Measurements from ENCODE around the gene ATXN1. TPM values are rescaled to one million over a fixed set of nuclear protein-coding genes. Genes with fewer than 3 reads are reported as not detected.

Gene ATXN1
- total RNA-seq, 1 donor from 2014 or later, result 59.8 TPM

DNA sequence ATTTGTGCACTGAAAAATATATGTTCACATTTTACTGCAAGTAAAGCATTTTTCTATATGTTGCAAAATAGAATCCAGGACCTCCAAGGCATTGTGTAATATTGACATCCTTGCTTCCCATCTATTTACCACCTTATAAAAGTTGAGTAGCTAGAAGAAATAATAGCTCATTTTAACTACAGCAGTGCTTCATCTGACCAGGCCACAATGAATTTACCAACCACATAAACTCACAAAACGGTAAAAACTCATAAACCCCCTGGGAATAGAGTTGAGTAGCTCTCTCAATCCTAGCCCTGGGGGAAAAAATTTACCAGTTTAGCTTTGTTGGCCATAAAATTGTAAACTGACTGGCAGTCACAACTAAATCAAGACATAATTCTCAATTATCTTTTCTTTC is 3.9 kb downstream of the ATXN1 start:
- Mint-ChIP-seq H3K27ac (no peak overlapping the region), H3K27me3 (no peaks in the 10 kb centered on the region), H3K36me3 (ENCODE audit: low read depth) (peaks cover 19% of the 10 kb centered on the region), H3K4me1 (peaks cover 27% of the 10 kb centered on the region), H3K4me3 (no peak overlapping the region), H3K9me3 (no peaks in the 10 kb centered on the region)
- CTCF ChIA-PET, result interaction anchor here (1.0 to 2.8 kb wide), 5 partner anchors 14 to 425 kb away, joined by 3 to 16 read pairs (median 3); no protein-coding TSS in a partner anchor
- POLR2A ChIA-PET, result interaction anchor here (0.6 to 2.6 kb wide), 3 partner anchors 36 to 166 kb away, joined by 3 to 10 read pairs (median 3); no protein-coding TSS in a partner anchor
- intact Hi-C loops (cut with micrococcal nuclease), result no loop called here
- TF ChIP-seq, protein P1, sequence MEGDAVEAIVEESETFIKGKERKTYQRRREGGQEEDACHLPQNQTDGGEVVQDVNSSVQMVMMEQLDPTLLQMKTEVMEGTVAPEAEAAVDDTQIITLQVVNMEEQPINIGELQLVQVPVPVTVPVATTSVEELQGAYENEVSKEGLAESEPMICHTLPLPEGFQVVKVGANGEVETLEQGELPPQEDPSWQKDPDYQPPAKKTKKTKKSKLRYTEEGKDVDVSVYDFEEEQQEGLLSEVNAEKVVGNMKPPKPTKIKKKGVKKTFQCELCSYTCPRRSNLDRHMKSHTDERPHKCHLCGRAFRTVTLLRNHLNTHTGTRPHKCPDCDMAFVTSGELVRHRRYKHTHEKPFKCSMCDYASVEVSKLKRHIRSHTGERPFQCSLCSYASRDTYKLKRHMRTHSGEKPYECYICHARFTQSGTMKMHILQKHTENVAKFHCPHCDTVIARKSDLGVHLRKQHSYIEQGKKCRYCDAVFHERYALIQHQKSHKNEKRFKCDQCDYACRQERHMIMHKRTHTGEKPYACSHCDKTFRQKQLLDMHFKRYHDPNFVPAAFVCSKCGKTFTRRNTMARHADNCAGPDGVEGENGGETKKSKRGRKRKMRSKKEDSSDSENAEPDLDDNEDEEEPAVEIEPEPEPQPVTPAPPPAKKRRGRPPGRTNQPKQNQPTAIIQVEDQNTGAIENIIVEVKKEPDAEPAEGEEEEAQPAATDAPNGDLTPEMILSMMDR (IDR thresholded peaks at IDR 0.05), result no peak
- DNase-seq, result no peak
- ATAC-seq (ENCODE audit: low read depth), result no peak

DNA sequence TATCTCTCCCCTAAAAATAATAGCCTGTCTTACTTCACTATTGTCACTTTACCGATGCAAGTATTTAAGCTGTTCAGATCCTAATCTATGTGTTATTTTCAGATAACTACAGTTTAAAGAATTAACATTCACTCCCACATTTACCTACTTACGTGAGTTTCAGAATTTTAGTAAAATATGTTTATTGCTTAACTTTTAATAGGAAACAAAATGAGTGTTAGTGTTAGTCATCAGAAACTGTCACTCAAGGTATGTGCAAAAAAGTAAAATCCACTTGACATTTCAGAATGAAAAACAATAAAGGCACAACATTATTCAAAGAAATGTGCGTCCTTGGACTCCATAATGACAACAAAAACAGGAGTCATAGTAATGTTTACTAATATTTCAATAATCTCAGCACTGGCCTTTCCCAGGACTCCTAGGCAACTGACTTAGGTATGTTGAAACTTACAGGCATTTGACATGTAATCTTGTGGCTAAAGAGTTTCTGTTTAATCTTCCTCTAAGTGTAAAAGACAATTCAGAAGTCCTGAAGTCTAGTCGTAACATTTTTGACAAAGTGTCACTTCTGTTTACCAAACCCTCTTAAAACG is 4.5 kb downstream of the ATXN1 start:
- TF ChIP-seq, protein P1 (IDR thresholded peaks at IDR 0.05), result no peak
- intact Hi-C loops (cut with micrococcal nuclease), result no loop called here
- POLR2A ChIA-PET, result interaction anchor here (0.6 kb wide), 1 partner anchor 35 kb away, joined by 3 read pairs; no protein-coding TSS in a partner anchor

DNA sequence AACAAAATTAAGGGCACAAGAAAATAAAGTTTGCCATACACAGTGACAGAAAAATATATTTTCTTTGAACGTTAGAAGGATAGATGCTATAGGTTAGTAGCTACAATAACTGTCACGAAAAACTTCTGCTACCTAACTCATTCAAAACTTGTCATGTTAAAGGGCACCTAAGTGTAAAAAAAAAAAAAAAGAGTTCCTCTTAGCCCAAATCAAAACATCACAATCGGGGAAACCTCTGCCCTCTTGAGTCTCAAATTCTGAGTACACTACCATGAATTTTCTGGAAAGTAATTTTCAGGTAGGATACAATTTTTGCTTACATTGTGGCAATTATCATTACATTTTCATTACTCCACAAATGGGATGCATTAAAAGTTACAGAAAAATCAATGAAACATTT is 5.7 kb downstream of the ATXN1 start:
- DNase-seq (no peak), ATAC-seq (ENCODE audit: low read depth) (no peak)
- Mint-ChIP-seq H3K4me1 (peaks cover 25% of the 10 kb centered on the region), H3K27me3 (no peaks in the 10 kb centered on the region), H3K9me3 (no peaks in the 10 kb centered on the region), H3K27ac (no peak overlapping the region), H3K4me3 (no peak overlapping the region), H3K36me3 (ENCODE audit: low read depth) (peaks cover 18% of the 10 kb centered on the region)
- intact Hi-C loops (cut with micrococcal nuclease), result no loop called here
- POLR2A ChIA-PET, result no interaction called here
- TF ChIP-seq, protein P1 (IDR thresholded peaks at IDR 0.05), result no peak
- CTCF ChIA-PET, result no interaction called here

More for the DNA sequence above, 4.5 kb downstream of the ATXN1 start:
- no peaks in the 10 kb centered on the region for H3K9me3 Mint-ChIP-seq
- CTCF ChIA-PET, result interaction anchor here (1.0 to 2.8 kb wide), 4 partner anchors 14 to 424 kb away, joined by 3 to 16 read pairs (median 3); no protein-coding TSS in a partner anchor
- peaks cover 25% of the 10 kb centered on the region for H3K4me1 Mint-ChIP-seq
- no peak overlapping the region for H3K4me3 Mint-ChIP-seq
- H3K27me3 Mint-ChIP-seq, result no peaks in the 10 kb centered on the region
- peaks cover 20% of the 10 kb centered on the region for H3K36me3 Mint-ChIP-seq (ENCODE audit: low read depth)
- H3K27ac Mint-ChIP-seq, result no peak overlapping the region
- DNase-seq (no peak), ATAC-seq (ENCODE audit: low read depth) (no peak)

DNA sequence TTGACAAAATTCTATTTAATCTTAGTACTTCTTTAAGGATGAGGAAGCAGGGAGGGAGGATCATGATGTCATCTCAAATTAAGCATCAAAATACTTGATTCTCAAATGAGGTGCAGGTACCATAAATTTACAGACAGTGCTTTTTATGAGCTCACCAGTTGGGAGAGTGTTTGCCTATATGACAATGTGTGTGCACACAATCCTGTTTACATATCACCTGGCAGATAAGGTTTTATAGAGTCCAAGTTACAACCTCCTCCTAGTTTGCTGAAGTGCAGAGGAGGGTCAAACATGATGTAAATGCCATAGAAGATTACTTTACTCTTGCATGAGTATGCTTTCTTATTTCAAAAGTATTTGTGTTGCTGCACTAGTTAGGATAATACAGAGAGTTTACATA is 6.4 kb downstream of the ATXN1 start:
- Mint-ChIP-seq H3K4me1 (peaks cover 25% of the 10 kb centered on the region), H3K27me3 (no peaks in the 10 kb centered on the region), H3K4me3 (no peak overlapping the region), H3K36me3 (ENCODE audit: low read depth) (peaks cover 20% of the 10 kb centered on the region), H3K9me3 (no peaks in the 10 kb centered on the region), H3K27ac (no peak overlapping the region)
- ATAC-seq (ENCODE audit: low read depth) (no peak), DNase-seq (no peak)
- CTCF ChIA-PET, result no interaction called here
- intact Hi-C loops (cut with micrococcal nuclease), result no loop called here
- TF ChIP-seq, protein P1 (IDR thresholded peaks at IDR 0.05), result no peak
- POLR2A ChIA-PET, result no interaction called here

DNA sequence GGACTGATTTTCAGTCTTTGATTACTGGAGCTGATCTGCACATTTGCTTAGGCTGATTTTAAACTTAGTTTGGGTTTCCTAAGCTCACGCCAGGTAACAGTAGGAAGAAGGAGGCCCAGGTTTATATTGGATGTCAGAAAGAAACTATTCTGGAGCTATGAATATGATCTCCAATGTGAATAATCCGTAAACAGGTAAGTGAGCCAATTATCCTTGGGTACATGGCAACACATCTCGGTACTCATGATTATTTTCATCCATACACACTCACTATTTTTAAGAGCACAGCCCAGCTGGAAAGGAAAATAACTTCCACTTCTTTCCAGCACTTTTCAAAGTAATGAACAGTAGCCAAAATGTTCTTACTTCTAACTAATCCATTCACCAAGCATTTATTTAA is 7.0 kb downstream of the ATXN1 start:
- Mint-ChIP-seq H3K4me1 (peaks cover 21% of the 10 kb centered on the region), H3K27ac (no peak overlapping the region), H3K27me3 (no peaks in the 10 kb centered on the region), H3K4me3 (no peak overlapping the region), H3K9me3 (no peaks in the 10 kb centered on the region), H3K36me3 (ENCODE audit: low read depth) (peaks cover 17% of the 10 kb centered on the region)
- DNase-seq (no peak), ATAC-seq (ENCODE audit: low read depth) (no peak)
- intact Hi-C loops (cut with micrococcal nuclease), result no loop called here
- CTCF ChIA-PET, result no interaction called here
- TF ChIP-seq, protein P1 (IDR thresholded peaks at IDR 0.05), result no peak
- POLR2A ChIA-PET, result no interaction called here

Data from activated B cell treated with CpG ODN at 0.5 μM for 24 hours (primary cell).